ENCODE measurements around the gene WAPL. TPM values are rescaled to one million over a fixed set of nuclear protein-coding genes. Genes with fewer than 3 reads are reported as not detected.

Gene WAPL
- total RNA-seq, 2 donors from 2014 or later = 19.5 to 20.2 TPM

GRCh38 chr10:86489960-86490612 is 31.5 kb downstream of the WAPL start:
- no peak overlapping the region for H3K27ac ChIP-seq
- no peak overlapping the region for H3K4me3 ChIP-seq
- H3K27me3 ChIP-seq = no peaks in the 10 kb centered on the region
- H3K36me3 ChIP-seq = peaks cover 21% of the 10 kb centered on the region
- no peak for TF ChIP-seq CTCF (IDR thresholded peaks at IDR 0.05)
- no peak for DNase-seq (ENCODE audit: low spot score)
- H3K9me3 ChIP-seq = no peaks in the 10 kb centered on the region
- no peaks in the 10 kb centered on the region for H3K4me1 ChIP-seq

GRCh38 chr10:86489071-86489810 is 32.4 kb downstream of the WAPL start:
- Histone ChIP-seq H3K27ac (no peak overlapping the region), H3K4me1 (no peaks in the 10 kb centered on the region), H3K9me3 (no peaks in the 10 kb centered on the region), H3K4me3 (no peak overlapping the region), H3K36me3 (peaks cover 14% of the 10 kb centered on the region), H3K27me3 (no peaks in the 10 kb centered on the region)
- no peak for TF ChIP-seq CTCF (IDR thresholded peaks at IDR 0.05)
- DNase-seq (ENCODE audit: low spot score) = no peak

- Histone ChIP-seq H3K4me3 (no peak overlapping the region), H3K4me1 (no peaks in the 10 kb centered on the region), H3K9me3 (no peaks in the 10 kb centered on the region), H3K27me3 (no peaks in the 10 kb centered on the region), H3K27ac (no peak overlapping the region), H3K36me3 (peaks cover 16% of the 10 kb centered on the region)
- TF ChIP-seq CTCF (IDR thresholded peaks at IDR 0.05) = no peak
- no peak for DNase-seq (ENCODE audit: low spot score)
Observed at GRCh38 chr10:86486856-86487255, 34.7 kb downstream of the WAPL start.

- H3K9me3 ChIP-seq = no peaks in the 10 kb centered on the region
- no peak for TF ChIP-seq CTCF (IDR thresholded peaks at IDR 0.05)
- H3K4me1 ChIP-seq = no peaks in the 10 kb centered on the region
- DNase-seq (ENCODE audit: low spot score) = no peak
- H3K27me3 ChIP-seq = no peaks in the 10 kb centered on the region
- peaks cover 16% of the 10 kb centered on the region for H3K36me3 ChIP-seq
- no peak overlapping the region for H3K27ac ChIP-seq
- H3K4me3 ChIP-seq = no peak overlapping the region
Observed at GRCh38 chr10:86483664-86484063, 37.9 kb downstream of the WAPL start.

GRCh38 chr10:86481761-86482160 is 39.8 kb downstream of the WAPL start:
- H3K36me3 ChIP-seq = peaks cover 13% of the 10 kb centered on the region
- DNase-seq (ENCODE audit: low spot score) = no peak
- TF ChIP-seq CTCF (IDR thresholded peaks at IDR 0.05) = no peak
- H3K27ac ChIP-seq = no peak overlapping the region
- no peaks in the 10 kb centered on the region for H3K9me3 ChIP-seq
- no peaks in the 10 kb centered on the region for H3K4me1 ChIP-seq
- no peak overlapping the region for H3K4me3 ChIP-seq
- no peaks in the 10 kb centered on the region for H3K27me3 ChIP-seq

Measured in right atrium auricular region (tissue), 2 donors.